HepG2 (cell line): ENCODE results near the gene NEK6. TPM values are rescaled to one million over a fixed set of nuclear protein-coding genes. Genes with fewer than 3 reads are reported as not detected.
A peak's percentile ranks its signal among the peaks of the same experiment; 100 is the strongest.

Source experiments
- GABPA ChIP-seq, 2 experiments: IDR thresholded peaks; 2 replicates each; pipeline ENCODE4 v1.6.1; 2011 to 2016; ENCODE audit warnings: low read depth in 2 of 2, low read length in 1 of 2, missing biosample characterization in 1 of 2, missing genetic modification characterization in 1 of 2
- GFI1 ChIP-seq: sonication (generic); formaldehyde crosslinking; IDR thresholded peaks from 2 replicates; pipeline ENCODE4 v1.5.0; 2020; ENCODE audit warnings: missing genetic modification reagents, mild to moderate bottlenecking, borderline replicate concordance
- KMT2B ChIP-seq: IDR thresholded peaks from 2 replicates; pipeline ENCODE4 v1.6.1; 2016; ENCODE audit warnings: missing genetic modification reagents, missing compliant biosample characterization
- REXO4 ChIP-seq: sonication (generic); formaldehyde crosslinking; IDR thresholded peaks from 2 replicates; pipeline ENCODE4 v1.8.0; 2022; ENCODE audit warnings: missing genetic modification reagents, mild to moderate bottlenecking, borderline replicate concordance
- TBX3 ChIP-seq: fragments of 450-650 bp; IDR thresholded peaks from 2 replicates; pipeline ENCODE4 v1.6.1; 2017; ENCODE audit warnings: antibody characterized with exemption, mild to moderate bottlenecking, inconsistent platforms, borderline replicate concordance
- ZNF543 ChIP-seq: sonication (generic); formaldehyde crosslinking; IDR thresholded peaks from 2 replicates; pipeline ENCODE4 v1.4.0; 2020; ENCODE audit warnings: mild to moderate bottlenecking, missing genetic modification reagents
- polyA plus RNA-seq, 8 experiments: library from polyadenylated mRNA; depleted of rRNA in 3 of 8; stranded (reverse) in 7 of 8; unstranded in 1 of 8; fragments of >200 nt; fragmentation: Illumina TruSeq in 4 of 8; extraction: Trizol in 4 of 8; gene quantifications; 2 replicates each; pipeline versions ENCODE4 v1.2.1 to v1.2.3, GENCODE V29; 2011 to 2016; ENCODE audit warnings: low read depth in 4 of 8, missing spikeins in 1 of 8, mixed read lengths in 1 of 8; ENCODE audit not compliant: insufficient read depth in 1 of 8
- total RNA-seq, 5 experiments: library from RNA; depleted of rRNA; stranded (reverse); fragments of >200 nt; fragmentation: Illumina TruSeq; extraction: Trizol; gene quantifications; 2 replicates each; pipeline ENCODE4 v1.2.3, GENCODE V29; 2016; ENCODE audit warnings: low read depth in 1 of 5
- TF ChIP-seq, protein P1 (sequence below): sonication (generic); formaldehyde crosslinking; IDR thresholded peaks from 2 replicates; pipeline ENCODE4 v1.4.0; 2020; ENCODE audit warnings: mild to moderate bottlenecking, missing genetic modification reagents
- TF ChIP-seq, protein P2 (sequence below): sonication (generic); formaldehyde crosslinking; IDR thresholded peaks from 2 replicates; pipeline ENCODE4 v1.4.0; 2020; ENCODE audit warnings: missing genetic modification reagents, borderline replicate concordance
- TF ChIP-seq, protein P3 (sequence below): IDR thresholded peaks from 2 replicates; pipeline ENCODE4 v1.6.1; 2012; ENCODE audit warnings: low read length, improper control_type of control experiment
- TF ChIP-seq, protein P4 (sequence below): sonication (generic); formaldehyde crosslinking; IDR thresholded peaks from 2 replicates; pipeline ENCODE4 v1.5.0; 2020; ENCODE audit warnings: mild to moderate bottlenecking, missing genetic modification reagents, borderline replicate concordance

NEK6 gene
- total and polyA plus RNA-seq, 2 of the 13 experiments (the other 11 are each of a cell fraction or from before 2014, with no cell fraction given): 30.4 to 119 TPM

DNA sequence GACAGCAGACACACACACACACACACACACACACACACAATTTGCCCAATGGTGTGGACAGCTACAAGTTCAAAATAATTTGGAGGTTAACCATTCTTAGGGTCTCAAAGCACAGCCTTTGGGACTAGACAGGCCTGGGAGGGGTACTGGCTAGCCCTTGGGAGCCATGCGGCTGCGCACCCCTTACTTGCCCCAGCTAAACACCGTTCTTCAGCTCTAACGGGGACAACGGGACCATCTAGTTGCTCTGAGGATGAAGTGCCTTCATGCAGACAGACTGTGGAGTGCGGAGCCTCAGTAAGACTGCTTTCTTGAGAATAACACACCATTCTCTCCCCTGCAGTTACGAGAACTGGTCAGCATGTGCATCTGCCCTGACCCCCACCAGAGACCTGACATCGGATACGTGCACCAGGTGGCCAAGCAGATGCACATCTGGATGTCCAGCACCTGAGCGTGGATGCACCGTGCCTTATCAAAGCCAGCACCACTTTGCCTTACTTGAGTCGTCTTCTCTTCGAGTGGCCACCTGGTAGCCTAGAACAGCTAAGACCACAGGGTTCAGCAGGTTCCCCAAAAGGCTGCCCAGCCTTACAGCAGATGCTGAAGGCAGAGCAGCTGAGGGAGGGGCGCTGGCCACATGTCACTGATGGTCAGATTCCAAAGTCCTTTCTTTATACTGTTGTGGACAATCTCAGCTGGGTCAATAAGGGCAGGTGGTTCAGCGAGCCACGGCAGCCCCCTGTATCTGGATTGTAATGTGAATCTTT lies 92.9 kb downstream of the NEK6 start (continued):
- TF ChIP-seq, protein P1, sequence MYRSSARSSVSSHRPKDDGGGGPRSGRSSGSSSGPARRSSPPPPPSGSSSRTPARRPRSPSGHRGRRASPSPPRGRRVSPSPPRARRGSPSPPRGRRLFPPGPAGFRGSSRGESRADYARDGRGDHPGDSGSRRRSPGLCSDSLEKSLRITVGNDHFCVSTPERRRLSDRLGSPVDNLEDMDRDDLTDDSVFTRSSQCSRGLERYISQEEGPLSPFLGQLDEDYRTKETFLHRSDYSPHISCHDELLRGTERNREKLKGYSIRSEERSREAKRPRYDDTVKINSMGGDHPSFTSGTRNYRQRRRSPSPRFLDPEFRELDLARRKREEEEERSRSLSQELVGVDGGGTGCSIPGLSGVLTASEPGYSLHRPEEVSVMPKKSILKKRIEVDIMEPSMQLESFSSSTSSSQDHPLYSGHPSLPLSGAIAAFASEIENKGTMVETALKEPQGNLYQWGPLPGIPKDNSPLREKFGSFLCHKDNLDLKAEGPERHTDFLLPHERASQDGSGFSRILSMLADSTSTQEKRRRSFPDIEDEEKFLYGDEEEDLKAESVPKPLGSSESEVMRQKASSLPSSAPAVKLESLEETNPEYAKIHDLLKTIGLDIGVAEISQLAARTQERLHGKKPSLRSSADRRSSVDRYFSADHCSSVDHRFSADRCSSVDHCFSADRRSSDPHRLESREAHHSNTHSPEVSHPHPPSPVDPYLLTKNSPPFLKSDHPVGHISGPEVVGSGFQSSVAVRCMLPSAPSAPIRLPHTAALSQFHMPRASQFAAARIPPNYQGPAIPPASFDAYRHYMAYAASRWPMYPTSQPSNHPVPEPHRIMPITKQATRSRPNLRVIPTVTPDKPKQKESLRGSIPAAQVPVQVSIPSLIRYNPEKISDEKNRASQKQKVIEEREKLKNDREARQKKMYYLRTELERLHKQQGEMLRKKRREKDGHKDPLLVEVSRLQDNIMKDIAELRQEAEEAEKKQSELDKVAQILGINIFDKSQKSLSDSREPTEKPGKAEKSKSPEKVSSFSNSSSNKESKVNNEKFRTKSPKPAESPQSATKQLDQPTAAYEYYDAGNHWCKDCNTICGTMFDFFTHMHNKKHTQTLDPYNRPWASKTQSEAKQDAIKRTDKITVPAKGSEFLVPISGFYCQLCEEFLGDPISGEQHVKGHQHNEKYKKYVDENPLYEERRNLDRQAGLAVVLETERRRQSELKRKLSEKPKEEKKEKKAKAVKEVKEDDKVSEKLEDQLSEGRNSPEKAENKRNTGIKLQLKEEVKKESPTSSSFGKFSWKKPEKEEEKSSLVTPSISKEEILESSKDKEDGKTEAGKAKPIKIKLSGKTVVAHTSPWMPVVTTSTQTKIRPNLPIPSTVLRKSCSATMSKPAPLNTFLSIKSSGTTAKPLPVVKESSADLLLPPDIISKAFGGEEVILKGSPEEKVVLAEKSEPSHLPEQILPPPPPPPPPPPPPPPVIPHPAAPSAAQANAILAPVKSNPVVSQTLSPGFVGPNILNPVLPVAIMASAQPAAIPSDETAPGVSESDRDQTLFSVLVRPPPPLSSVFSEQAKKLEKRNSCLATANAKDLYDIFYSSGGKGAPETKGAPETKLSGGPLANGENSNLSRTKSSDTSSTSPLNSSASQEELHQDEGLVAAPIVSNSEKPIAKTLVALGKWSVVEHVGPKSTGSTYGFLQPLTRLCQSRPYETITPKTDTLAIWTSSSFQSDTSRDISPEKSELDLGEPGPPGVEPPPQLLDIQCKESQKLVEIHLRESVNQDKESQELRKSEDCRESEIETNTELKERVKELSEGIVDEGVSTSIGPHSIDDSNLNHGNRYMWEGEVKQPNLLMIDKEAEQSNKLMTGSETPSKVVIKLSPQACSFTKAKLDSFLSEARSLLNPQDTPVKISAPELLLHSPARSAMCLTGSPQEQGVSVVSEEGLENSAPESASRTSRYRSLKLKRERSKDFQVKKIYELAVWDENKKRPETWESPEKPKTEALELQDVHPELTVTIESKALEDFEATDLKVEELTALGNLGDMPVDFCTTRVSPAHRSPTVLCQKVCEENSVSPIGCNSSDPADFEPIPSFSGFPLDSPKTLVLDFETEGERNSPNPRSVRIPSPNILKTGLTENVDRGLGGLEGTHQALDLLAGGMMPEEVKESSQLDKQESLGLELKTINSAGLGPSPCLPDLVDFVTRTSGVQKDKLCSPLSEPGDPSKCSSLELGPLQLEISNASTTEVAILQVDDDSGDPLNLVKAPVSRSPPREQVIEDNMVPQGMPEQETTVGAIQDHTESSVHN (CRISPR knock-in tag): no peak
- TF ChIP-seq, protein P2, sequence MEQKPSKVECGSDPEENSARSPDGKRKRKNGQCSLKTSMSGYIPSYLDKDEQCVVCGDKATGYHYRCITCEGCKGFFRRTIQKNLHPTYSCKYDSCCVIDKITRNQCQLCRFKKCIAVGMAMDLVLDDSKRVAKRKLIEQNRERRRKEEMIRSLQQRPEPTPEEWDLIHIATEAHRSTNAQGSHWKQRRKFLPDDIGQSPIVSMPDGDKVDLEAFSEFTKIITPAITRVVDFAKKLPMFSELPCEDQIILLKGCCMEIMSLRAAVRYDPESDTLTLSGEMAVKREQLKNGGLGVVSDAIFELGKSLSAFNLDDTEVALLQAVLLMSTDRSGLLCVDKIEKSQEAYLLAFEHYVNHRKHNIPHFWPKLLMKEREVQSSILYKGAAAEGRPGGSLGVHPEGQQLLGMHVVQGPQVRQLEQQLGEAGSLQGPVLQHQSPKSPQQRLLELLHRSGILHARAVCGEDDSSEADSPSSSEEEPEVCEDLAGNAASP (CRISPR knock-in tag): no peak
- TF ChIP-seq, protein P3, sequence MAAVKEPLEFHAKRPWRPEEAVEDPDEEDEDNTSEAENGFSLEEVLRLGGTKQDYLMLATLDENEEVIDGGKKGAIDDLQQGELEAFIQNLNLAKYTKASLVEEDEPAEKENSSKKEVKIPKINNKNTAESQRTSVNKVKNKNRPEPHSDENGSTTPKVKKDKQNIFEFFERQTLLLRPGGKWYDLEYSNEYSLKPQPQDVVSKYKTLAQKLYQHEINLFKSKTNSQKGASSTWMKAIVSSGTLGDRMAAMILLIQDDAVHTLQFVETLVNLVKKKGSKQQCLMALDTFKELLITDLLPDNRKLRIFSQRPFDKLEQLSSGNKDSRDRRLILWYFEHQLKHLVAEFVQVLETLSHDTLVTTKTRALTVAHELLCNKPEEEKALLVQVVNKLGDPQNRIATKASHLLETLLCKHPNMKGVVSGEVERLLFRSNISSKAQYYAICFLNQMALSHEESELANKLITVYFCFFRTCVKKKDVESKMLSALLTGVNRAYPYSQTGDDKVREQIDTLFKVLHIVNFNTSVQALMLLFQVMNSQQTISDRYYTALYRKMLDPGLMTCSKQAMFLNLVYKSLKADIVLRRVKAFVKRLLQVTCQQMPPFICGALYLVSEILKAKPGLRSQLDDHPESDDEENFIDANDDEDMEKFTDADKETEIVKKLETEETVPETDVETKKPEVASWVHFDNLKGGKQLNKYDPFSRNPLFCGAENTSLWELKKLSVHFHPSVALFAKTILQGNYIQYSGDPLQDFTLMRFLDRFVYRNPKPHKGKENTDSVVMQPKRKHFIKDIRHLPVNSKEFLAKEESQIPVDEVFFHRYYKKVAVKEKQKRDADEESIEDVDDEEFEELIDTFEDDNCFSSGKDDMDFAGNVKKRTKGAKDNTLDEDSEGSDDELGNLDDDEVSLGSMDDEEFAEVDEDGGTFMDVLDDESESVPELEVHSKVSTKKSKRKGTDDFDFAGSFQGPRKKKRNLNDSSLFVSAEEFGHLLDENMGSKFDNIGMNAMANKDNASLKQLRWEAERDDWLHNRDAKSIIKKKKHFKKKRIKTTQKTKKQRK: no peak
- TF ChIP-seq, protein P4, sequence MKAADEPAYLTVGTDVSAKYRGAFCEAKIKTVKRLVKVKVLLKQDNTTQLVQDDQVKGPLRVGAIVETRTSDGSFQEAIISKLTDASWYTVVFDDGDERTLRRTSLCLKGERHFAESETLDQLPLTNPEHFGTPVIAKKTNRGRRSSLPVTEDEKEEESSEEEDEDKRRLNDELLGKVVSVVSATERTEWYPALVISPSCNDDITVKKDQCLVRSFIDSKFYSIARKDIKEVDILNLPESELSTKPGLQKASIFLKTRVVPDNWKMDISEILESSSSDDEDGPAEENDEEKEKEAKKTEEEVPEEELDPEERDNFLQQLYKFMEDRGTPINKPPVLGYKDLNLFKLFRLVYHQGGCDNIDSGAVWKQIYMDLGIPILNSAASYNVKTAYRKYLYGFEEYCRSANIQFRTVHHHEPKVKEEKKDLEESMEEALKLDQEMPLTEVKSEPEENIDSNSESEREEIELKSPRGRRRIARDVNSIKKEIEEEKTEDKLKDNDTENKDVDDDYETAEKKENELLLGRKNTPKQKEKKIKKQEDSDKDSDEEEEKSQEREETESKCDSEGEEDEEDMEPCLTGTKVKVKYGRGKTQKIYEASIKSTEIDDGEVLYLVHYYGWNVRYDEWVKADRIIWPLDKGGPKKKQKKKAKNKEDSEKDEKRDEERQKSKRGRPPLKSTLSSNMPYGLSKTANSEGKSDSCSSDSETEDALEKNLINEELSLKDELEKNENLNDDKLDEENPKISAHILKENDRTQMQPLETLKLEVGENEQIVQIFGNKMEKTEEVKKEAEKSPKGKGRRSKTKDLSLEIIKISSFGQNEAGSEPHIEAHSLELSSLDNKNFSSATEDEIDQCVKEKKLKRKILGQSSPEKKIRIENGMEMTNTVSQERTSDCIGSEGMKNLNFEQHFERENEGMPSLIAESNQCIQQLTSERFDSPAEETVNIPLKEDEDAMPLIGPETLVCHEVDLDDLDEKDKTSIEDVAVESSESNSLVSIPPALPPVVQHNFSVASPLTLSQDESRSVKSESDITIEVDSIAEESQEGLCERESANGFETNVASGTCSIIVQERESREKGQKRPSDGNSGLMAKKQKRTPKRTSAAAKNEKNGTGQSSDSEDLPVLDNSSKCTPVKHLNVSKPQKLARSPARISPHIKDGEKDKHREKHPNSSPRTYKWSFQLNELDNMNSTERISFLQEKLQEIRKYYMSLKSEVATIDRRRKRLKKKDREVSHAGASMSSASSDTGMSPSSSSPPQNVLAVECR: peak; percentile 54; the same call in 1 of the 2 replicates
- no peak for TF ChIP-seq ZNF543 (CRISPR knock-in tag)
- TF ChIP-seq TBX3: no peak
- peak; percentile 88 for TF ChIP-seq GFI1 (CRISPR knock-in tag)
- TF ChIP-seq GABPA (IDR thresholded peaks at IDR 0.05; ENCODE audit: low read depth, low read length): no peak
- TF ChIP-seq GABPA (CRISPR knock-in tag; IDR thresholded peaks at IDR 0.05; ENCODE audit: low read depth): no peak
- TF ChIP-seq REXO4: no peak
- no peak for TF ChIP-seq KMT2B (CRISPR knock-in tag)
